Stimulated activated naive B cell treated with anti-CD40 and anti-IgM and Interleukin-4, amounts not matched to agents 10 μg/mL and 1 μg/mL and 100 μg/mL, for 72 hours (primary cell): ENCODE measurements around the gene GATAD1.
"Not testable (repeated sequence)": the region's sequence is repeated elsewhere in the genome, so short reads cannot be mapped to it uniquely, and the experiment has no call there.

Experiments
- ATAC-seq, 2 donors: fragments of 150-1000 bp; cut with Tn5 transposase; replicated peaks; 2 replicates each; pipeline ENCODE4 v1.10.0; 2021; ENCODE audit warnings: moderate library complexity in 1 of 2
- DNase-seq: peaks from one replicate; pipeline ENCODE4 v3.0.0; 2021
- H3K27ac Mint-ChIP-seq: one replicate; pipeline ENCODE4 v1.8.0; 2022; ENCODE audit warnings: mild to moderate bottlenecking, mixed read lengths
- H3K27me3 Mint-ChIP-seq, 2 donors: one replicate each; pipeline ENCODE4 v1.8.0; 2022; ENCODE audit warnings: mixed read lengths in 2 of 2
- H3K36me3 Mint-ChIP-seq, 2 donors: one replicate each; pipeline ENCODE4 v1.8.0; 2022; ENCODE audit warnings: mixed read lengths in 2 of 2, mild to moderate bottlenecking in 1 of 2
- H3K4me1 Mint-ChIP-seq, 2 donors: one replicate each; pipeline ENCODE4 v1.8.0; 2022; ENCODE audit warnings: mixed read lengths in 2 of 2, mild to moderate bottlenecking in 1 of 2
- H3K4me3 Mint-ChIP-seq, 2 donors: one replicate each; pipeline ENCODE4 v1.8.0; 2022; ENCODE audit warnings: mild to moderate bottlenecking in 2 of 2, mixed read lengths in 2 of 2, moderate library complexity in 1 of 2
- H3K9me3 Mint-ChIP-seq, 2 donors: one replicate each; pipeline ENCODE4 v1.8.0; 2022; ENCODE audit warnings: mixed read lengths in 2 of 2, mild to moderate bottlenecking in 1 of 2

GATAD1 gene

DNA sequence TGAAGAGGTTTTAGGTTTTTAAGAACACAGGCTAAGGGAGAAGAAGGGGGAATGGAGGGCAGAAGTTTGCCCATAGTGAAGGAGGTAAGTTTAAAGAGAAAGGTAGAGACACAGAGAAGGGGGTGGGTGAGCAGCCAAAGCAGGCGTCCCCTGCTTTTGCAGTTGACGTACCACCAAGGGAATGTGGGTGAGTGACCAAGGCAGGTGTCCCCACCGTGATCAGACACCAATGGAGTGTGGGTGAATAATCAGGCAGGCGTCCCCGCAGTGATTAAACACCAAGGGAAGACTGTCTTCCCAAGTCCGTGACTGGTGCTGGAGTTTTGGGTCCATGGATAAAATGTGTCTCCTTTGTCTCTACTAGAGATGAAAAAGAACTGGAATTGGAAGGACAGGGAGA, 36.9 kb downstream of the GATAD1 start:
- H3K4me1 Mint-ChIP-seq, H3K27me3 Mint-ChIP-seq, H3K9me3 Mint-ChIP-seq, DNase-seq, H3K27ac Mint-ChIP-seq, ATAC-seq, H3K4me3 Mint-ChIP-seq: not testable (repeated sequence)
- H3K36me3 Mint-ChIP-seq: peaks cover 8 to 11% of the 10 kb centered on the region in 2 donors

- Mint-ChIP-seq H3K4me3 (no peak overlapping the region), H3K36me3 (peaks cover 11 to 12% of the 10 kb centered on the region in 2 donors), H3K4me1 (no peaks in the 10 kb centered on the region), H3K27ac (no peak overlapping the region), H3K27me3 (no peaks in the 10 kb centered on the region), H3K9me3 (no peaks in the 10 kb centered on the region)
- DNase-seq (no peak), ATAC-seq (no peak)
These were observed 38.1 kb downstream of the GATAD1 start for GRCh38 chr7:92485267-92485892.

DNA sequence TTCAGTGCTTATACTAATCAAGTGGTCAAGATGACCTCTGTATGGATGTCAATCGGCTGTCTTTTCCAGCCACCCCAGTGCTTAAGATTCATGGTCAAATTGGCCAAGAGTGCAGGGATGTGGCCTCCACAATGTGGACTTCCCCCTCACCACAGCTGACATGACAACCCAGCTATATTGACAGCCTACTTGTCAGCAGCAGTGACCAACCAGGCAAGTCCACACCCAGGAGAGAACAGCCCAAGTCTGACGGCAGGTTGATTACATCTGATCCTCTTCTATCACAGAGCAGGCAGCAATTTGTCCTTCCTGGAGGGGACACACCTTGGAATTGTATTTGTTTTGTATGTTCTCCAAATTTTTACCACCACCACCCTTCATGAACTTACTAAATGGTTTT, 38.7 kb downstream of the GATAD1 start:
- DNase-seq (no peak), ATAC-seq (no peak)
- no peaks in the 10 kb centered on the region for H3K9me3 Mint-ChIP-seq
- H3K4me1 Mint-ChIP-seq: no peaks in the 10 kb centered on the region
- no peak overlapping the region for H3K4me3 Mint-ChIP-seq
- no peak overlapping the region for H3K27ac Mint-ChIP-seq
- H3K36me3 Mint-ChIP-seq: peaks cover 11 to 14% of the 10 kb centered on the region in 2 donors
- H3K27me3 Mint-ChIP-seq: no peaks in the 10 kb centered on the region

- Mint-ChIP-seq H3K36me3 (peaks cover 15 to 21% of the 10 kb centered on the region in 2 donors), H3K4me1 (no peaks in the 10 kb centered on the region), H3K9me3 (no peaks in the 10 kb centered on the region), H3K27ac (no peak overlapping the region), H3K4me3 (no peak overlapping the region), H3K27me3 (no peaks in the 10 kb centered on the region)
- no peak for ATAC-seq
- DNase-seq: no peak
These were observed 40.5 kb downstream of the GATAD1 start for GRCh38 chr7:92487804-92488203.

- H3K4me1 Mint-ChIP-seq: no peaks in the 10 kb centered on the region
- H3K36me3 Mint-ChIP-seq: peaks cover 17 to 22% of the 10 kb centered on the region in 2 donors
- H3K27ac Mint-ChIP-seq: no peak overlapping the region
- ATAC-seq (no peak), DNase-seq (no peak)
- H3K9me3 Mint-ChIP-seq: no peaks in the 10 kb centered on the region
- H3K27me3 Mint-ChIP-seq: no peaks in the 10 kb centered on the region
- no peak overlapping the region for H3K4me3 Mint-ChIP-seq
These were observed 42.4 kb downstream of the GATAD1 start for GRCh38 chr7:92489634-92490033.

GRCh38 chr7:92496876-92497275, 49.6 kb downstream of the GATAD1 start:
- ATAC-seq (no peak), DNase-seq (no peak)
- no peaks in the 10 kb centered on the region for H3K4me1 Mint-ChIP-seq
- H3K27me3 Mint-ChIP-seq: no peaks in the 10 kb centered on the region
- peaks cover 19 to 32% of the 10 kb centered on the region in 2 donors for H3K36me3 Mint-ChIP-seq
- no peak overlapping the region for H3K27ac Mint-ChIP-seq
- H3K9me3 Mint-ChIP-seq: no peaks in the 10 kb centered on the region
- no peak overlapping the region for H3K4me3 Mint-ChIP-seq

DNA sequence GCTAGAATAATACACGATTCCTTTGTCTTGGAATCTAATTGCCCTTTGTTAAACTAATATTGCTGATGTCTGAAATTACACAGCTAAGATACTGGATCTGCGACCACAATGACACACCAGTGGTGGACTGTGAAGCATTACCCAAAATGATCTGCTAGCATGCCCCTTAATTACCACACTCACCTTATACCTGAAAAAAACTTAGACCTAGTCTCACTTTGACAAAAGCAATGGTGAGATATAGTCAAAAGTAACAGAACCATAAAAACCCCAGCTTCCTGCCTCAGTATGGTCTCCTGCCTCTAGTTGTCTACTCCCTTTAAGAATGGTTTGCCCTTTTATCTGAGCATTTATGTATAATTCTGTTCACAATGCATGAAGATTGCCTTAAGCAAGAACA, 51.3 kb downstream of the GATAD1 start:
- H3K4me1 Mint-ChIP-seq: no peaks in the 10 kb centered on the region
- no peaks in the 10 kb centered on the region for H3K27me3 Mint-ChIP-seq
- no peaks in the 10 kb centered on the region for H3K9me3 Mint-ChIP-seq
- H3K4me3 Mint-ChIP-seq: no peak overlapping the region
- no peak overlapping the region for H3K27ac Mint-ChIP-seq
- H3K36me3 Mint-ChIP-seq: peaks cover 17 to 29% of the 10 kb centered on the region in 2 donors
- DNase-seq (no peak), ATAC-seq (no peak)

GRCh38 chr7:92503767-92504166, 56.5 kb downstream of the GATAD1 start:
- Mint-ChIP-seq H3K36me3 (peaks cover 19 to 37% of the 10 kb centered on the region in 2 donors), H3K27ac (no peak overlapping the region)

DNA sequence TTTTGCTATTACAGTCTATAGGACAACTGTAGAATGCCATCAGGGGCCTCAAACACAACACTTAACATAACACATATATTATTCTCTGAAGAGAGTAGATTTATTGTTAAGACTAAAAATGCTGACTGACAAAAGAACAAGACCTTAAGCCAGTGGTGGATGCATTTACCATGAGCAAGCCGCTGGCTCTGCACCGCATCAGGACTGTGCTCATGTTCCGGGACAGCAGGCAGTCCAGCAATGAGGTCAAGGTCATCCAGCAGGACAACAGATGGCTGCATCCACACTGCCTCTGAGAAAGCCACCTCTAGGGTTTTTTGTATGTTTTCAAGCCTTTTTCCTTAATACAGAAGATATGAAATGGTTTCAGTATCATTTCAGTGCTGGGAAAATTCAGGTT, 57.3 kb downstream of the GATAD1 start:
- no peak for ATAC-seq
- H3K9me3 Mint-ChIP-seq: no peaks in the 10 kb centered on the region
- H3K27me3 Mint-ChIP-seq: no peaks in the 10 kb centered on the region
- no peak overlapping the region for H3K4me3 Mint-ChIP-seq
- no peak overlapping the region for H3K27ac Mint-ChIP-seq
- no peaks in the 10 kb centered on the region for H3K4me1 Mint-ChIP-seq
- DNase-seq: no peak
- peaks cover 16 to 31% of the 10 kb centered on the region in 2 donors for H3K36me3 Mint-ChIP-seq

More at GRCh38 chr7:92503767-92504166, 56.5 kb downstream of the GATAD1 start:
- ATAC-seq (no peak), DNase-seq (no peak)
- Mint-ChIP-seq H3K9me3 (no peaks in the 10 kb centered on the region), H3K4me3 (no peak overlapping the region), H3K4me1 (no peaks in the 10 kb centered on the region), H3K27me3 (no peaks in the 10 kb centered on the region)

DNA sequence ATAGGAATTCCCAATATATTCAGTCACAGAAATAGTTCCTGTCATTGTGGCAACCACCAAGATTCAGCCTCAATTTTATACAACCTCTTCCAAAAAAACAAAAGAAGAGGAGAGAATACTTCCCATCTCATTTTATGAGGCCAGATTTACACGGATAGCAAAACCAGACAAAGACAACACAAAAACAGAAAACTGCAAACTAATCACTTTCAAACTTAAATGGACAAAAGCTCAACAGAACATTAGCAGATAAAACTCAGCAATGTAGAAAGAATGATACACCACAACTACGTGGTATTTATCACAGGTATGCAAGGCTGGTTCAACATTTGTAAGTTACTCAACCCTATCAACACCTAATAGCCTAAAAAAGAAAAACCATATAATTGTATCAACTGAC, 59.1 kb downstream of the GATAD1 start:
- no peak overlapping the region for H3K27ac Mint-ChIP-seq
- H3K27me3 Mint-ChIP-seq: no peaks in the 10 kb centered on the region
- no peaks in the 10 kb centered on the region for H3K9me3 Mint-ChIP-seq
- no peaks in the 10 kb centered on the region for H3K4me1 Mint-ChIP-seq
- peaks cover 16 to 24% of the 10 kb centered on the region in 2 donors for H3K36me3 Mint-ChIP-seq
- no peak overlapping the region for H3K4me3 Mint-ChIP-seq
- ATAC-seq (no peak), DNase-seq (no peak)

- DNase-seq: no peak
- ATAC-seq: no peak
- Mint-ChIP-seq H3K27me3 (no peaks in the 10 kb centered on the region), H3K4me3 (no peak overlapping the region), H3K36me3 (peaks cover 13 to 27% of the 10 kb centered on the region in 2 donors), H3K9me3 (no peaks in the 10 kb centered on the region), H3K27ac (no peak overlapping the region), H3K4me1 (no peaks in the 10 kb centered on the region)
These were observed 61.7 kb downstream of the GATAD1 start for GRCh38 chr7:92508946-92509345.
